GM12873 (cell line): Measurements from ENCODE around the gene UNC119.

Experiments
- CTCF ChIP-seq: IDR thresholded peaks from 2 replicates; pipeline ENCODE4 v1.5.1; 2012; ENCODE audit warnings: low read depth, mild to moderate bottlenecking, moderate library complexity, low read length, control low read depth; ENCODE audit not compliant: insufficient read depth; ENCODE audit errors: missing control alignments

Gene UNC119

GRCh38 chr17:28570716-28571360 lies 18.4 kb upstream of the UNC119 start:
- no peak for TF ChIP-seq CTCF

GRCh38 chr17:28569446-28569845 lies 17.0 kb upstream of the UNC119 start:
- no peak for TF ChIP-seq CTCF

- TF ChIP-seq CTCF = no peak
Measured at GRCh38 chr17:28567604-28568003, 15.2 kb upstream of the UNC119 start.

GRCh38 chr17:28563475-28563874 lies 11.1 kb upstream of the UNC119 start:
- TF ChIP-seq CTCF = no peak

GRCh38 chr17:28555022-28555421 lies 2.6 kb upstream of the UNC119 start:
- no peak for TF ChIP-seq CTCF

- peak; percentile 38 for TF ChIP-seq CTCF
Measured at GRCh38 chr17:28554565-28554964, 2.1 kb upstream of the UNC119 start.

- TF ChIP-seq CTCF = no peak
Measured at GRCh38 chr17:28553000-28553505, 629 bp upstream of the UNC119 start.
